GM18861 (cell line): ENCODE data around the gene CDRT4.

Experiments
- ATAC-seq: cut with Tn5 transposase; IDR thresholded peaks from one replicate; pipeline ENCODE4 v1.9.1; 2021; ENCODE audit not compliant: unreplicated experiment

Gene CDRT4

DNA sequence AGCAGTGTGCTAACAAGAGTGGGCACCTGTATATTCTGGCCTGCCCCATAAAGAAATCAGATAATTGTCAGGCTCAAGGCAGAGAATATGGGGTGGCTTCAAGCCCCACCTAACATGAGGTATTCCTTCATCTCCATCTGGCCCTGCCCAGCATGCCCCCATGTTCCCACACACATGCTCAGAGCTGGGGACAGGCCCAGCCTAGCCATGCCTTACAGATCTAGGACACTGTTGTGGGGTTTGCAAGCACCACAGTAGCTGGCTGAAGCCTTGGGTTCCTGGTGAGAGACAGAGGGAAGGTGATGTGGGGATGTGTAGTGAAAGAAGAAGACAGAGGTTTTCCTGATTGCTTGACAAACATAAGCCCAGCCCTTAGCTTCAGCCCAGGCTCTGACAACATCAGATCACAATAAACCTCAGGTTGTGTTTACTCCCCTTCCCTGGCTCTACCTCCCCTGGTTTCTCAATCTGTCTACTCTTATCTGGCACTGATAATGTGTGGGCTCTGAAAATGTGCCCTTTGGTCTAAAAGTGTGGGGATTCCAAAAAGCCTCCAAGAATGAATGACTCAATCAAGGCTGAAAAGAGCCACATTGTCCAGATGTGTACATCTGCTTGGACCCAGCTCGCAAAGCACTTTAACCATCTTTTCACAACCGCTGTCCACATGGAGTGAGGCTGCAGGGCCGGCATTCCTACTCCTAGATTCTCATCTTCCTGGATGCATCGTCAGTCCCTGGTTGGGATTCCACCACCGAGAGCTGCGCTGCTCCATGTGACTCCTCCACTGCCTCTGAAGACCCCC, 34.4 kb downstream of the CDRT4 start:
- ATAC-seq = no peak

DNA sequence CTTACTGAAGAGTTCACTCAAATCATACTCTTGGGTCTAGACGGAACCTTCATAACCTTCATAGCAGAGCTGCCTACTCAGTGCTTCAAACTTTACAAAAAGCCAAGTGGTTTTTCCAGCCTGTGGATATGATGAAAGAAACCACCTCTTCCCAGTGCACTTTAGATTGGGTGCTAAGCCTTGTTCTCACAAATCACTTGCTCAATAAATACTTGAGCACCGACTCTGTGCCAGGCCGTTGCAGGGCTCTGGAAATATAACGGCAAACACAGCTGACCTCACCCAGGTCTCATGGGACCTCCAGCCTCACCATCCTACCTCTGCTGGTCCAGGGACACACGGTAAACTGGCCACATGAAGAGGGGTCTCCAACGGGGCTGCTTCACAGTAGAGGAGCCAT, 35.7 kb downstream of the CDRT4 start:
- ATAC-seq = no peak

DNA sequence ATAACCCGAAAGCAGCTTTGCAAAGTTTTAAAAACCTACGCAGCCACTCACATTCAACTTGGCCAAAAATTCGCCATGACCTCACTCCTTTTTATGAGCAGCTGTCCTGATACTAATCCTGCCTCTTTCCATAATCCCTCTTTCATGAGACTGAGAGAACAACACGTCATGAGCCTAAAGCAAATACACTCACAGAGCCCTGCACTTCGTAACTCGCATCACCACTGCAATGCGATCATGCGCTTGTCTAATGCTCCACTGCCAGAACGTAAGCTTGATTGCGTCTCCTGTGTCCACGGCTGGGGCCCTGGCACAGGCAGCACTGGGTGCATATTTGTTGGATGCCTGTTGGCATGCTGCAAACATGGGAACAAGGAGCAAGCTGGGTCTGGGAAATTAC, 36.2 kb downstream of the CDRT4 start:
- no peak for ATAC-seq

DNA sequence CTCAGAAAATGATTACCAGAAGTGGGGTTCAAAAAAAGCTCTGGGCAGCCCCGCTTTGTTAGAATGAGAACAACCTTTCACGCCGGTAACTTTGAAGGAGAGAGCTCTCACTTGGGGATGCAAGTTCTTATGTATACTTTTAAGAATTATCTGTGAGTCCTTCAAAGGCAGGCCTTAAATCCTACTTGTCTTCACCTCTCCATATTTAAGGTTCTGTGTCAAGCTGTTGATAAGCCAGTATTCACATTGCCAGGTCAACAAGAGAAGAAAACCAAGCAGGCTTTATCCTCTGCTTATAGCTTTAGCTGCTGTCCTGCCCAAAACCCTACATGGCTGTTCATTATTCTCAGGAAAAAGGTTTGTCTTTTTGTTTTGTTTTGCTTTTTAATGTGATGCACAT, 42.9 kb downstream of the CDRT4 start:
- ATAC-seq = no peak

DNA sequence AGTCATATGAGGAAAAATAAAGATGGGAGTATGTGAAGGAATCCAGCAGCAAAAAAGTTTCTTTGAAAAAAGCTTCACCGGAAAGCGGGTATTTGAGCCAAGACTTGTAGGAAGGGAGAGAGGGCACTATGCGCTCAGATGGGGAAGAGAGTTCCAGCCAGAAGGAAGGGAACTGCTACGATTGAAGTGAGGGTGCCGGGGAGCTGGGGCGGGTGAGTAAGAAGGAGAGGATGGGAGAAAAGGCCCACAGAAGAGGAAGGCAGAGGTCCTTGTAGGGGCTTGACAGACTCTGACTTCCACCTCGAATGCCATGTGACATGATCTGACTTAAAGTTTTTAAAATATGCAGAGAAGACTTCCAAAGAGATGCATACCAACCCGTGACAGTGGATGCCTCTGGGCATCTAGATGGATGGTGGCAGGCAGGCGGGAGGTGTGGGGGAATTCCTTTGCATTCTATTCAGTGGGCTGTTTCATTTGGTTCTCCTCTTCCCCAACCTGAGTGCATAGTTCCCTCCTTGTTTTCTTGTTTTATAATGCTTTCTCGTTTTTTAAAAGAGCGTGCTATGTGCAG, 44.9 kb downstream of the CDRT4 start:
- no peak for ATAC-seq

DNA sequence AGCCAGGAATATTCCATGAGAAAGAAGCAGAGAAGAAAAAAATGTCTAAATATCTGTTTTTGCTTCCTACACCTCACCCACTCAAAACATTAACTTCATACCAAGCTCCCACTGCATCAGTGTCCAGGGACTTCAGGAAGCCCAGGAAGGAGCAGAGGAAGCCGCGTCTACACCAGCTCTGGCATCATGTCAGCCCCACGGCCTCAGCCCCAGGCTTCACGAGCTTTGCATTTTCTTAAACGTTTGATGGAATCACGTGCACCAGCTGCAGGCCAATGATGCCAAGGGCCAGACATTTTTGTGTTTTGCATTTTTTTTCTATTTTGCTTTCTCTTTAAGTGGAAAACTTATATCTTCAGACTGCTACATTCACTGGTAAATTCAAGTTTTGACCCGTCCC, 48.6 kb downstream of the CDRT4 start:
- ATAC-seq = no peak

DNA sequence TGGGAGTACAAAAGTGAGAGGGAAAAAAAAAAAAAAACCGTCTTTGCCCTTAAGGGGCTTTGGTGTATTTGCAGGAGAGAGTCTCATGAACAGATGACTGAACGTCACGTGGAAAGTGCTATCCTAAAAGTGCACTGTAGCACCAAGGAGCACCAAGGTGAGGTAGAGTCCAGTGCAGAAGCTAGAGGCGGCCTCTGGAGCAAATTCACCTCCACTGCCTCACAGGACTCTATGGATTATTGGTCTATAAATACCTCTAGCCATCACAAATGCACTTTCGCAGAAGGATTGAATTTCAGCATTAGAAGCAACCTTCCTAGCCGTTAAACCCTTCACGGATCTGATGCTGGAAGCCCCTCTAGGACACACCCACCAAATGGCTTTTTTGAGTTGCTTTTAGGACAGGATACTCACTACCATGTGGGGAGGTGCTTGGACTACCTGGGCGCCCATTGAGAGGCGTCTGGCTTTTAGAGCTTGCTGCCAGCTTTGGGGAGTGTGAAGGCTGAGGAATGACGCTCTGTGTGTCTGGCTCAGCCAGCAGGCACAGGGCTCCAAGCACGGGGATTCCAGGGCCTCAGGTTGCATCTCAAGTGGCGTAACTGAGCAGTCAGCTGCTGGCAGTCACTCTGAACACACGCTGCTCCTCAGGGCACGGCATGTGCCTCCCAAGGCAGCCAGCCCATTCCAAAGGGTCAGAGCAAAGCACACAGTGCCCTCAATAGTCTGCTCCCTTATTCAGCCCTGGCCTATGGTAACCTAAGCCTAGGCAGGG, 52.7 kb downstream of the CDRT4 start:
- ATAC-seq = no peak

DNA sequence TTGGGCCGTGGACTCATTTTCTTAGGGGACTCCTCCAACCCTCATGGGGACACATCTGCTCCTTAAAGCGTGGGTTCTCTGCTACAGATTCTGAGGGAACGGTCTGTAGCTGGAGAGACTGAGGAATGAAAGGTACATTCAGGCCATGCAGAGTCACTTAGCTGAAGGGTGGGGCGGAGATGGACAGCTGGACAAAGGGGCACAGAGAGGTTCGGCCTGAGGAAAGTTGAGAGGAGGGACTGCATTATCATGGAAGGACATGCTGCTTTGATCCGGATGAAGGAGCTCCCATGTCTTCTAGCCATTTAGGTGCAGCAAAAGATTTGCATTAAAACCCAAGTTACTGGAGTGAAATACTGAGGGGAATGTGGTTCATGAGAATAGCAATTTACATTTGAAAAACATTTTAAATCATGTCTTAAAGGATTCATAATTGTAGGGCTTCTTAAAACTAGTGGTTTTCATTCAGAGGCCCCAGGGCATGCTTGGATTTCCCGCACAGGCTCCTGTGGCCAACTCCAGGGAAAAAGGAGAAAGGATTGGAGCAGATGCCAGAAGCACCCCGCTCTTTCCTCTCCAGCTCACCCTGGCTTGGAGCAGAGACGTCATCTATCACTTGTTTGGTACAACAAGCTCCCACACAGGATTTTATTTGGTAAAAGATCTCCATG, 54.2 kb downstream of the CDRT4 start:
- ATAC-seq = no peak

DNA sequence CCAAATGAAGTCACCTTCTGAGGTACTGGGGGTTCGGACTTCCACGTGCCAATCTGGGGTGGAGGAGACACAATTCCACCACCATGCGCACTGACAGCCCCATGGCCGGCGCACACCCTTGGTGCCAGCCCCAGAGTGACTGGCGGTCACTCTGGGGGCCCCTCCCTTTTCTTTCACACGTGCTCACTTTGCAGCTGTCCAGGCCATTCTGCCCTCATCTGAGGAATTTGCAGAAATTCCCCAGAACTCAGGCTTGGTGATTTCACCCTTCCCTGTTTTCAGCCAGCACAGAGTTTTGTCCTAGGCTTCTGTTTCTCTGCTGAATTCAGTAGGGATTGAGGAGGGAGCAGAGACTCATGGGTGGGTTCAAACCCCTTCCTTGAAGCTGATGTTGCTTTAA, 54.8 kb downstream of the CDRT4 start:
- no peak for ATAC-seq

DNA sequence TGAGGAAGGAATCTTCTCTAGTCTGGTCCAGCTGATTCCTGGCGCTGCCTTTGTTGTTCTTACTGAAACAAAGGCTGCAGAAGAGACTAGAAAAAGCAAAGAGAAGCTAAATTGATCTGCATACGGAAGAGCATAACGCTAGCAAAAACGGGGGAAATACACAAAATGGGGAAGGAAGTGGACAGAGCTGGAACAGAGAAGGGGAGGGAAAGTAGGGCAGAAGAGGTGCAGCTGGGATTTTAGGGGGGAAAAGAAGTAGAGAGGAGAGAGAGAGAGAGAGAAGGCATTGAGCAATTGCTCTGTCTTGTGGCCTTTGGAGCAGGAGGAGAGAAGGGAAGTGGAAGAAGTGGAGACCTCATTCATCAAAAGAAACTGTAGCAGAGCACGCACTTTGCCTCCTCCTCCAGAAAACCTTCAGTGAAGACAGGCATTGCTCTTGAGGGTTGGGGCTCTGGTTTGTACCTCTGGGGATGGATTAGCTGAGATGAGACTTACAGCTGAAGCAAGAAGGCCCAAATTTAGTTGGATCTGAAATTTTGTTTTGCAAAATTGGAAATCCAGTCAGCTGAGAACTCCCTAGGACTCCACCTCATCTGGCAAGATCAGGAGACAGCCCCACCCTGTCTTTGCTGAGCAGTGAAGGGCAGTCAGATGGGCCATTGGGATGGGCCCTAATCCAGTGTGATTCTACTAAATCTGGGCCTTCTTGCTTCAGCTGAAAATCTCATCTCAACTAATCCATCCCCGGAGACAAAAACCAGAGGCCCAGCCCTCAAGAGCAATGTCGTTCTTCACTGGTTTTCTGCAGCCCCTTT, 55.8 kb downstream of the CDRT4 start:
- no peak for ATAC-seq

DNA sequence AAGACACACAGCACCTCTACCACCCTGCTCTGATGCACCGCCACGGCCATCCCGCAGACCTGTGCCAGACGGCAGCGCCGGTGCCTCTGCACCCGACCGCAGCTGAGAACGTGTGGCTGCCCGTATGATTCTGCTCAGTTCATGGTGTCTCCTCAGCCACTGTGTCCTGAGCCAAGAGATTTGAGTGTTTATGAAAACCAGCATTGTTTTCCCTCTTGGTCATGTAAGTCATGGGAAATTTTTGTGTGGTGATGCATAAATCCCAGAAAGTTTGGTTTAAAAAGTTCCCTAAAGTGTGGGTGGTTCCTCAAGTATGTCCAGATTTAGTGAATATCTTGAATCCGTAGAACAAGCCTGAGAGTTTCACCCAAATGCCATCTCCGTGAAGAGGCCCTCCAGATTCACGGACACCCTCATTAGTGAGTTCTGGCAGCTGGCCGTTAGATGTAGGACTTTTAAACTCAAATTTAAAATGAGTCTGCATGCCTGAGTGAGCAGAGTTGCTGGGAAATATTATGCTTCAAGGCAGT, 57.6 kb downstream of the CDRT4 start:
- no peak for ATAC-seq

DNA sequence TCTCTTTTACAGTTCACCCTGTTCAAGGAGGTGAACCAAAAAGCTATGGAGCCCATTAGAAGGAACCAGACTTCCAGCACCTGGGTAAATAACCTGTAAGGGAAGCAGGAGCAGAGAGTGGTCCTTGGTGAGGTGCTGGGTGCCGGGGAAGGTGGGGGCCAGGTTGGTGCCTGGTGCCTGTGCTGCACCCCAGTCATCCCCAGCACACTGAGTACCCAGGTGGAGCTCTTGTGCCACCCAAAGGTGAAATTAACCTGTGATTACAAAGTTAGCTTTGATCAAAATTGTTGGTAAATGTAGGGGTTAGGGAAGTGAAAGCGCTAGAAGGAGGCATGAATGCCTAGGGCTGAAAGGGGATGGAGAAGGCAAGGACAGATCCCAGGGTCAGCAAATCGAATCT, 58.6 kb downstream of the CDRT4 start:
- no peak for ATAC-seq

DNA sequence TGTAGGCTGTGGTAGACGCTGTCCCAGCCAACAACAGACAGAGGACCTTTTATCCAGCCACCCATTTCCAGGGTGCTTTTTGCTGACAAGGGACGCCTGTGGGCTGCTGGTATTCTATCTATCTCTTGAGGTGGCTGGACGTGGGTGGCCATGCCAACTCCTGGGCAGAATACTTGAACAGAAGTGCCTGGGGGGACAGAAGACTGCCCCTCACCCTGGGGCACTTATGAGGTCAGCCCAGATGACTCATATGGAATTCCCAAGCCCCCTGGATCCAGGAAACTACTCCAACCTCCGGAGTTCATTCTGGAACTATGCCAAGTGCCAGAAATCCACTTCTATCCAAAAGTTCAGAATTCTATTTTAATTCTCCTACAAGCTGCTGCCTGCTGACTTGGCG, 61.3 kb downstream of the CDRT4 start:
- no peak for ATAC-seq

DNA sequence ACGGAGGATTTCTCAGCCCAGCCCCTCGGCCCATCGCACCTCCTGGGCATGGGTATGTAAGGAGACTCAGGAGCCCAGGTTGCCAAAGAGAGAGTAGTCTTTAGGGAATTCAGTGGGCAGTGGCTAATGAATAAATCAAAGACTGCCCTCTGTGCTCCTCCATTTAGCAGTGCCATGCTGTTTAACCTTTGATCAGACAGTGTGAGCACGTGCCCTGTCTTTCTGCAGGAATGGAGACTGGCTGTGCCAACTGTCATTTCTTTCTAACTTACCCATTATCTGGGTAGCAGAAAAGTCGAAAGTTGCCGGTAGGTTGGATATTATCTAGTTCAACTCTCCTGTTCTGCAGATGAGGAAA, 62.4 kb downstream of the CDRT4 start:
- ATAC-seq = no peak

DNA sequence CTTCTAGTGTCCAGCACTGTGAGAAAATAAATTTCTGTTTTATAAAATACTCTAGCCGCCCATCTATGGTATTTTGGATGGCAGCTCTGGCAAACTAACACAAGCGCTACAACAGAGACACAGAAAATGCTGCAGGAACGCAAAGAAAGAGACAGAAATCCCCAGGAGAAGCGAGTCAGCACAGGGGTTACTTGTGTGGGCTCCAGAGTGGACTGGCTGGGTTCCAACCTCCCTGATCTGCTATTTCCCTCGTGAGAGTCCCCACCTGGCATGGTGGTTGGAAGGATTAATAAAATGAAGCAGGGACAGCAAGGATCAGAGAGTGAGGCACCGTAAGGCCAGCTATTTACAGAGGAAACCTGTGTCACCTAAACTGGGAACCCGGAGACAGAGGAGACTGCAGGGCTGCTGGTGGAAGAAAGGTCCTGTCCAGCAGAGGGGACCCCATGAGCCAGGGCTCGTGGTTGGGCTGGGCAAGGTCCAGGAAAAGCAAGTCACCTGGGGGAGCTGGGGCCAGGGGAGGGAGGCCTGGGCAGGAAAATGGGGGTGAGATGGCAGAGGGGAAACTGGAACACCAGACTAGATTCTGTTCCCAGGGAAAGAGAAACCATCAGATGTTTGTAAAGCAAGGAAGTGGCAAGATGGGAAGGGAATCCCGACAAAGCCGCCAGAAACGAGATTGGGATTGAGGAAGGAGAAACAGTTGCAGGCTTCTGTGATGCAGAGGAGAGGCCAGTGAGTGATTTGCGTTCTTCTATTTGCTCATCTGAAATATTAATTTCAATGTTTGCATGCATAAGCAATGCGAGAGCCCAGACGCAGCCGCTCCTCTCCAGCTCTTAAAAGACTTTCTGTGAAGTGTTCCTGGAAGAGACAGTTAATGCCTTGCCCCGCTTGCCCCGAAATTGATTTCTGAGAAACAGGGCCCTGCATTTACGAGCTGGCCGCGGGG, 63.0 kb downstream of the CDRT4 start:
- no peak for ATAC-seq

DNA sequence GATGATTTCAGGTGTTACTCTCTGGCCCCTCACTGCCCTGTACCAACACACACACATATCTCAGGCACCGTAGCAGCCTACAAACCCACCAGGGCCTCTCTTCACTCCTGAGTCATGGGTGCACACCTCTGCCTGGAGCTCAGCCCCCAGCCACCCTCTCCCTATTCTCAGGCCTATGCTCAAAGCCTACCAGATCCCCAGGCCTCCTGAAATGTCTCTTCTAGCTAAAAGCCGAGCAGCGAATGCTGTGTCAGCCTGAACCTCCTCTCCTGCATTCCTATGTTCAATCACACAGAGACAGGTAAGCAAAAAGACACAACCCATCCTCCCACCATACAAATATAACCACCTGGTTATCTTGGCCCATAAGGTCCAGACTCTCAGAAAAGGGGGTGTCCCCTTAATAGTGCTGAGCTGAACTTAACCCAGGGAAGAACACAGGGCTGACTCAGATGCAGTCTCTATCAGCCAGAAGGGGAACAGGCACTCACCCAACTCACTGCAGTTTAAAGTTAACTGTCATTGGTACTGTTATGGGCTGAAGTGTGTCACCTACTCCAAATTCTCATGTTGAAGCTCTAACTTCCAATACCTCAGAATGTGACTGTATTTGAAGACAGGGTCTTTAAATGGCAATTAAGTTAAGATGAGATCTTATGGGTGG, 64.0 kb downstream of the CDRT4 start:
- no peak for ATAC-seq

DNA sequence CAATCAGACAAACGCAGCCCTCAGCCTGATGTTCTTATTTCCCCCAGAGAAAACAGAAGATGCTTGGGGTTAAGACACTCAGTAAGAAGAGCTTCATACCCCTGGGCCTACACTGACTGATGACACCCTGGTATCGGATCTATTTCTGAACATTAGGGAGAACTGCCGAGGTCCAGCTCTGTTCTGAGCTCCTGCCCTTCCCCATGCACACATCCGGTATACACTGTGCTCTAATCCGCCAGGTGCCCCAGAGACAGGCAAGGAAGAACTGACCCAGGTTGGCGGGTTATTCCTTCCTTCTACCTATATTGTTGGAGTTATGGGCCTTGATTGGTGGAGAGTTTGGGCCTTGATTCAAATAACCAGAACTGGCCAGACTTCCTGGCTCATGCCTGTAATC, 68.0 kb downstream of the CDRT4 start:
- no peak for ATAC-seq

DNA sequence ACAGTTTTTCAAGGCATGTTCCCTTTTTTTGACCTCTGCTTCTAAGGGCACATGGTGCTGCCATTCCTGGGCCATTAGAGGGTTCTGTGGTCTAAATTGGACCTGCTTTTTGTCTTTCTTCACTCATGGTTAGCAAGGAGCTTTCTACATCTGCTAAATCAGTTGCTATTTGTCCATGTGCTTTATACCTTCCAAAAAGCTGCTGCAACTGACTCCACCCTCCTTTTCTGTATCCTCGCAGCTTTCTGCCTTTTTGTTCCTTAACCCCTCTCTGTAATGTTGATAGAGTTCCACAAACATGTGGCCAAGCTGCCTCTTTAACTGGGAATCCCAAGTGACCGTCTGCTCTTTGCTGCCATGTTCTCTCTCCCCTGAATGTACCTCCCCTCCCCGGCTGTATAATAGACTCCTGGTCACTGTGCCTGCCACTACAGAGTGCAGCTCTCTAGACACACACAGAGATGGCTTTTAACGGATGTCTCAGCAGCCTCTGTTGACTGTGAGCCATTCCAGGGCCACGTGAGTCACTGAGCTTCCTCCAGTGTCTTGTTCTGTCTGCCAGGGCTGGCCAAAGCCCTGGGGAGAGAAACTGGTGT, 68.6 kb downstream of the CDRT4 start:
- ATAC-seq = no peak

DNA sequence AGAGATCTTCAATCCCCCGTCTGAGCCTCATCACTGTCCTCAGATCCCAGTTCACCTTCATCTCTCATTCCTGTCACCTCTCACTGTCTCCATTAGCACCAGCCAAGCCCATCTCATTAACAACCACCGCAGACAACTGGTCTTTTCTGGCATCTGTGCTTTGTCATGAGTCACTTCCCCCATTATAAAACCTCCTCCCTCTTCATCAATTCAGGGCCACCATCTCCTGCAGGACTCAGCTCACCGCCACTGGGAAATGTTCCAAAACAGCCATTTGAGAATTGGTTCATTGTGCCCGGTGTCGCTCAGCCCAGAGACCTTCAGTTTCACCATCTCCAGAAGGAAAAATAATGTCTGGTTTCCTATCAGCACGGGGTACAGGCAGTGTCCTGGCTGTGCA, 69.1 kb downstream of the CDRT4 start:
- no peak for ATAC-seq
